H1 (cell line): ENCODE measurements around the gene CPLANE1. TPM values are rescaled to one million over a fixed set of nuclear protein-coding genes. Genes with fewer than 3 reads are reported as not detected.

Experiments used
- CBX8 ChIP-seq: fragments of 300-800, 300-1000 bp; sonication (generic); IDR thresholded peaks from 2 replicates; pipeline ENCODE4 v1.7.1; 2016; ENCODE audit warnings: low read depth, low read length, borderline replicate concordance
- CHD7 ChIP-seq: fragments of 300-600 bp; sonication (generic); IDR thresholded peaks from 2 replicates; pipeline ENCODE4 v1.7.1; 2012; ENCODE audit warnings: low read length, moderate library complexity, mild to moderate bottlenecking, inconsistent platforms; ENCODE audit not compliant: insufficient replicate concordance
- HDAC2 ChIP-seq, 2 experiments: fragments of 300-600 bp in 1 of 2; sonication (generic) in 1 of 2; IDR thresholded peaks; 2 replicates each; pipeline ENCODE4 v1.6.1; 2011 to 2012; ENCODE audit warnings: low read depth in 2 of 2, low read length in 2 of 2, mild to moderate bottlenecking in 2 of 2, moderate library complexity in 2 of 2, borderline replicate concordance in 1 of 2, inconsistent platforms in 1 of 2
- MAX ChIP-seq: IDR thresholded peaks from 2 replicates; pipeline ENCODE4 v1.6.1; 2012; ENCODE audit warnings: inconsistent platforms
- SIN3A ChIP-seq, 2 experiments: IDR thresholded peaks in 1 of 2; conservative IDR thresholded peaks in 1 of 2; 2 replicates each; pipeline ENCODE4 v1.6.1; 2011 to 2012; ENCODE audit warnings: low read length in 2 of 2, improper control_type of control experiment in 1 of 2, low read depth in 1 of 2, mild to moderate bottlenecking in 1 of 2
- SRF ChIP-seq: IDR thresholded peaks from 2 replicates; pipeline ENCODE4 v1.6.1; 2011; ENCODE audit warnings: mild to moderate bottlenecking, low read depth, low read length, moderate library complexity
- YY1 ChIP-seq: IDR thresholded peaks from 2 replicates; pipeline ENCODE4 v1.6.1; 2011; ENCODE audit warnings: low read depth, mild to moderate bottlenecking, low read length
- ZNF274 ChIP-seq: IDR thresholded peaks from 2 replicates; pipeline ENCODE4 v1.7.0; 2012; ENCODE audit warnings: low read length, borderline replicate concordance; ENCODE audit errors: extremely low read depth
- polyA plus RNA-seq, 7 experiments: library from polyadenylated mRNA; depleted of rRNA in 3 of 7; stranded (reverse) in 5 of 7; unstranded in 2 of 7; fragments of >200 nt in 5 of 7; fragments of 200-250 nt in 2 of 7; gene quantifications; 1 replicate in 5 of 7; 2 replicates in 1 of 7; 4 replicates in 1 of 7; pipeline versions ENCODE4 v1.2.1 to v1.2.3, GENCODE V29; 2011 to 2013; ENCODE audit warnings: missing spikeins in 2 of 7, mixed read lengths in 2 of 7
- total RNA-seq: library from RNA; stranded (reverse); fragmentation: NEBNext Ultra II Directional; extraction: Animal tissue kit (Norgen Biotek cat#: 25700); gene quantifications from 2 replicates; pipeline ENCODE4 v1.2.1, GENCODE V29; 2021

CPLANE1 gene
- total and polyA plus RNA-seq, 2 of the 8 experiments (the other 6 are each of a cell fraction or from before 2014, with no cell fraction given): 2.2 to 8.8 TPM

GRCh38 chr5:37133939-37134338 is 115.2 kb downstream of the CPLANE1 start (continued):
- TF ChIP-seq SIN3A (conservative IDR thresholded peaks at IDR 0.05 in 1 of 2, IDR thresholded peaks at IDR 0.05 in 1 of 2; ENCODE audit: low read depth in 1 of 2, low read length in 2 of 2) (no peak), YY1 (no peak), HDAC2 (IDR thresholded peaks at IDR 0.05; ENCODE audit: borderline replicate concordance in 1 of 2, low read depth in 2 of 2, low read length in 2 of 2) (no peak), MAX (no peak), ZNF274 (no peak), CHD7 (no peak), CBX8 (no peak), SRF (no peak)
